HepG2 (cell line): ENCODE measurements around the gene CIBAR2. TPM values are rescaled to one million over a fixed set of nuclear protein-coding genes. Genes with fewer than 3 reads are reported as not detected.

Experiments used
- CHD4 ChIP-seq: fragments of 200-600 bp; sonication (generic); IDR thresholded peaks from 2 replicates; pipeline ENCODE4 v1.7.0; 2017; ENCODE audit warnings: mild to moderate bottlenecking, low read length, borderline replicate concordance
- GZF1 ChIP-seq: sonication (generic); formaldehyde crosslinking; IDR thresholded peaks from 2 replicates; pipeline ENCODE4 v1.5.1; 2020; ENCODE audit warnings: mild to moderate bottlenecking, missing genetic modification reagents
- HBP1 ChIP-seq: IDR thresholded peaks from 2 replicates; pipeline ENCODE4 v1.6.1; 2016; ENCODE audit warnings: low read depth, control low read depth
- KDM5B ChIP-seq: sonication (generic); formaldehyde crosslinking; IDR thresholded peaks from 2 replicates; pipeline ENCODE4 v1.4.0; 2020; ENCODE audit warnings: missing genetic modification reagents, mild to moderate bottlenecking, borderline replicate concordance
- MBD4 ChIP-seq: IDR thresholded peaks from 2 replicates; pipeline ENCODE4 v1.6.1; 2012; ENCODE audit warnings: low read length, inconsistent platforms, borderline replicate concordance
- NR0B2 ChIP-seq: sonication (generic); formaldehyde crosslinking; IDR thresholded peaks from 2 replicates; pipeline ENCODE4 v1.4.0; 2020; ENCODE audit warnings: mild to moderate bottlenecking, missing genetic modification reagents
- NR2F2 ChIP-seq: IDR thresholded peaks from 2 replicates; pipeline ENCODE4 v1.6.1; 2012; ENCODE audit warnings: low read depth, inconsistent platforms, borderline replicate concordance
- RORA ChIP-seq: sonication (generic); formaldehyde crosslinking; IDR thresholded peaks from 2 replicates; pipeline ENCODE4 v1.5.0; 2020; ENCODE audit warnings: mild to moderate bottlenecking, missing genetic modification reagents, moderate library complexity
- SALL1 ChIP-seq: sonication (generic); formaldehyde crosslinking; IDR thresholded peaks from 2 replicates; pipeline ENCODE4 v1.8.0; 2022; ENCODE audit warnings: mild to moderate bottlenecking, missing genetic modification reagents
- SKIL ChIP-seq: sonication (generic); formaldehyde crosslinking; IDR thresholded peaks from 2 replicates; pipeline ENCODE4 v1.8.0; 2022; ENCODE audit warnings: missing genetic modification reagents, mild to moderate bottlenecking, moderate library complexity, borderline replicate concordance
- SOX6 ChIP-seq, 2 experiments: fragments of 450-650 bp in 1 of 2; sonication (generic) in 1 of 2; formaldehyde crosslinking in 1 of 2; IDR thresholded peaks; 2 replicates each; pipeline versions ENCODE4 v1.4.0 to v1.6.1; 2017 to 2020; ENCODE audit warnings: antibody characterized with exemption in 1 of 2, mild to moderate bottlenecking in 1 of 2, missing genetic modification reagents in 1 of 2
- TMF1 ChIP-seq: sonication (generic); formaldehyde crosslinking; IDR thresholded peaks from 2 replicates; pipeline ENCODE4 v1.8.1; 2022; ENCODE audit warnings: low read depth, missing genetic modification reagents
- ZC3H4 ChIP-seq: sonication (generic); formaldehyde crosslinking; IDR thresholded peaks from 2 replicates; pipeline ENCODE4 v1.4.0; 2020; ENCODE audit warnings: missing genetic modification reagents, borderline replicate concordance
- ZNF143 ChIP-seq: sonication (generic); formaldehyde crosslinking; IDR thresholded peaks from 2 replicates; pipeline ENCODE4 v1.4.0; 2020; ENCODE audit warnings: missing genetic modification reagents
- ZNF34 ChIP-seq: sonication (generic); formaldehyde crosslinking; IDR thresholded peaks from 2 replicates; pipeline ENCODE4 v1.4.0; 2020; ENCODE audit warnings: mild to moderate bottlenecking, missing genetic modification reagents, borderline replicate concordance
- ZNF530 ChIP-seq: sonication (generic); formaldehyde crosslinking; IDR thresholded peaks from 2 replicates; pipeline ENCODE4 v1.5.0; 2020; ENCODE audit warnings: low read depth, mild to moderate bottlenecking, missing genetic modification reagents
- ZNF672 ChIP-seq: sonication (generic); formaldehyde crosslinking; IDR thresholded peaks from 2 replicates; pipeline ENCODE4 v1.8.1; 2022; ENCODE audit warnings: missing genetic modification reagents
- ZNF788 ChIP-seq: sonication (generic); formaldehyde crosslinking; IDR thresholded peaks from 2 replicates; pipeline ENCODE4 v1.5.0; 2020; ENCODE audit warnings: mild to moderate bottlenecking, missing genetic modification reagents, borderline replicate concordance
- ZNF839 ChIP-seq: sonication (generic); formaldehyde crosslinking; IDR thresholded peaks from 2 replicates; pipeline ENCODE4 v1.4.0; 2020; ENCODE audit warnings: missing genetic modification reagents, mild to moderate bottlenecking, borderline replicate concordance
- ZSCAN20 ChIP-seq: sonication (generic); formaldehyde crosslinking; IDR thresholded peaks from 2 replicates; pipeline ENCODE4 v1.4.0; 2020; ENCODE audit warnings: missing genetic modification reagents, mild to moderate bottlenecking, borderline replicate concordance
- ZSCAN31 ChIP-seq: sonication (generic); formaldehyde crosslinking; IDR thresholded peaks from 2 replicates; pipeline ENCODE4 v1.5.0; 2020; ENCODE audit warnings: low read depth, mild to moderate bottlenecking, missing genetic modification reagents
- polyA plus RNA-seq, 8 experiments: library from polyadenylated mRNA; depleted of rRNA in 3 of 8; stranded (reverse) in 7 of 8; unstranded in 1 of 8; fragments of >200 nt; fragmentation: Illumina TruSeq in 4 of 8; extraction: Trizol in 4 of 8; gene quantifications; 2 replicates each; pipeline versions ENCODE4 v1.2.1 to v1.2.3, GENCODE V29; 2011 to 2016; ENCODE audit warnings: low read depth in 4 of 8, missing spikeins in 1 of 8, mixed read lengths in 1 of 8; ENCODE audit not compliant: insufficient read depth in 1 of 8
- total RNA-seq, 5 experiments: library from RNA; depleted of rRNA; stranded (reverse); fragments of >200 nt; fragmentation: Illumina TruSeq; extraction: Trizol; gene quantifications; 2 replicates each; pipeline ENCODE4 v1.2.3, GENCODE V29; 2016; ENCODE audit warnings: low read depth in 1 of 5
- TF ChIP-seq, protein P1 (sequence below): sonication (generic); formaldehyde crosslinking; IDR thresholded peaks from 2 replicates; pipeline ENCODE4 v1.8.0; 2022; ENCODE audit warnings: missing genetic modification reagents, mild to moderate bottlenecking, borderline replicate concordance

The CIBAR2 gene
- total and polyA plus RNA-seq, 2 of the 13 experiments (the other 11 are each of a cell fraction or from before 2014, with no cell fraction given): not detected

DNA sequence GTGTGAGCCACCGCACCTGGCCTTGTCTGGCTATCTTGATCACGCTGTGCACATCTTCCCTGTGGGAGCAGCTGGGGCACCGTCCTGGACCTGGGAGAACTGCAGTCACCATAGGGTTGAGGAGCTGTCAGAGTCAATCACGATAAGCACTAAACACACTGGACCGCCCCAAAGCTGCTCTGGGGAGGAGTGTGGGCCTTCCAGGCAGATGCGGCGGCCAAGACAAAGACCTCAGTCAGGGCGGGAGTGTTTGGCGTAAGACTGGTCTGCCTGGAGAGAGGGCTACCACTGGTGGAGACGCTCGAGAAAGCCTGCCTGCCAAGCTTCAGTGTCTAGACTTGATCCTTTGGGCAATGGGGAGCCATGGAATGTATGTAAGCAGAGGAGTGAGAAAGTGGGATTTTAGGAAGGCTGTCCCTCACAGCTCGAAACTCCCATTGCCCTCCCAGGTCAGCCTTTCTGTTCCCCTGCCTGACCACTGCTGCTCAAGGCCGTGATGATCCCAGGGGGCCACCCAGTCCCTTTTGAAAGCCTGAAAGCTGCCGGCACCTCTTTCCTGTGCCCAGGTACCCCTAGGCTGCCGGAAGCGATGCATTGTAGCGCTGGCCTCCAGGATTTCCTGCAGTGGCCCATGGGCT is 29.3 kb upstream of the CIBAR2 start (continued):
- TF ChIP-seq SALL1 (CRISPR knock-in tag) (no peak), NR0B2 (no peak), TMF1 (no peak), RORA (CRISPR knock-in tag) (no peak), ZNF143 (no peak), ZNF530 (no peak), HBP1 (CRISPR knock-in tag) (no peak), ZNF672 (CRISPR knock-in tag) (no peak), ZNF839 (CRISPR knock-in tag) (no peak; the same call in 1 of the 2 replicates), SKIL (no peak), SOX6 (IDR thresholded peaks at IDR 0.05) (no peak), SOX6 (CRISPR knock-in tag; IDR thresholded peaks at IDR 0.05) (peak; percentile 46; the same call in 1 of the 2 replicates), ZSCAN31 (no peak), ZNF788 (CRISPR knock-in tag) (peak; percentile 26; the same call in 1 of the 2 replicates), ZSCAN20 (0 out of 2 replicates have a peak, but pooled peaks have one; percentile 70), MBD4 (no peak), KDM5B (CRISPR knock-in tag) (no peak; the same call in none of the 2 replicates), CHD4 (no peak), ZNF34 (CRISPR knock-in tag) (no peak), ZC3H4 (CRISPR knock-in tag) (no peak), GZF1 (no peak), NR2F2 (no peak)
- TF ChIP-seq, protein P1, sequence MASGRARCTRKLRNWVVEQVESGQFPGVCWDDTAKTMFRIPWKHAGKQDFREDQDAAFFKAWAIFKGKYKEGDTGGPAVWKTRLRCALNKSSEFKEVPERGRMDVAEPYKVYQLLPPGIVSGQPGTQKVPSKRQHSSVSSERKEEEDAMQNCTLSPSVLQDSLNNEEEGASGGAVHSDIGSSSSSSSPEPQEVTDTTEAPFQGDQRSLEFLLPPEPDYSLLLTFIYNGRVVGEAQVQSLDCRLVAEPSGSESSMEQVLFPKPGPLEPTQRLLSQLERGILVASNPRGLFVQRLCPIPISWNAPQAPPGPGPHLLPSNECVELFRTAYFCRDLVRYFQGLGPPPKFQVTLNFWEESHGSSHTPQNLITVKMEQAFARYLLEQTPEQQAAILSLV (CRISPR knock-in tag): peak; percentile 58; the same call in 1 of the 2 replicates
